Neural cell (in vitro differentiated cells): ENCODE data around the gene BRD7. TPM values are rescaled to one million over a fixed set of nuclear protein-coding genes. Genes with fewer than 3 reads are reported as not detected.

Experiments used
- H2AFZ ChIP-seq: fragments of 200-600, 300-800 bp; sonication (generic), shearing (Covaris generic); 2 replicates; pipeline ENCODE4 v1.6.0; 2014; ENCODE audit warnings: low read depth, mild to moderate bottlenecking, antibody characterized with exemption, low read length, moderate library complexity
- H3F3A ChIP-seq: fragments of 200-600 bp; shearing (Covaris generic); 2 replicates; pipeline ENCODE4 v1.6.1; 2016; ENCODE audit warnings: mild to moderate bottlenecking, moderate library complexity, mixed read lengths, antibody characterized with exemption, low read length; ENCODE audit not compliant: insufficient read depth, poor library complexity, severe bottlenecking
- H3K27ac ChIP-seq: fragments of 200-600, 300-800 bp; sonication (generic), shearing (Covaris generic); 2 replicates; pipeline ENCODE4 v1.5.1; 2014; ENCODE audit warnings: mild to moderate bottlenecking, low read length, moderate library complexity
- H3K27me3 ChIP-seq: fragments of 300-800, 200-600 bp; sonication (generic), shearing (Covaris generic); 2 replicates; pipeline ENCODE4 v1.6.0; 2014; ENCODE audit warnings: mild to moderate bottlenecking, low read depth, low read length, moderate library complexity; ENCODE audit not compliant: insufficient read depth
- H3K36me3 ChIP-seq: fragments of 300-800, 200-600 bp; sonication (generic), shearing (Covaris generic); 2 replicates; pipeline ENCODE4 v1.5.1; 2014; ENCODE audit warnings: mild to moderate bottlenecking, antibody characterized with exemption, low read length, moderate library complexity; ENCODE audit not compliant: insufficient read depth
- H3K4me2 ChIP-seq: fragments of 300-800, 200-600 bp; sonication (generic), shearing (Covaris generic); 2 replicates; pipeline ENCODE4 v1.6.0; 2014; ENCODE audit warnings: mild to moderate bottlenecking, low read length
- H3K4me3 ChIP-seq: fragments of 300-800, 200-600 bp; sonication (generic), shearing (Covaris generic); 2 replicates; pipeline ENCODE4 v1.5.1; 2014; ENCODE audit warnings: mild to moderate bottlenecking, low read length, moderate library complexity
- H3K79me2 ChIP-seq: fragments of 200-600 bp; shearing (Covaris generic); replicated peaks from 2 replicates; pipeline ENCODE4 v1.6.0; 2014; ENCODE audit warnings: mild to moderate bottlenecking, low read length, moderate library complexity; ENCODE audit not compliant: insufficient read depth
- H3K9ac ChIP-seq: fragments of 300-800, 200-600 bp; sonication (generic), shearing (Covaris generic); 2 replicates; pipeline ENCODE4 v1.6.1; 2016; ENCODE audit warnings: mild to moderate bottlenecking, low read length, mixed read lengths
- H3K9me2 ChIP-seq: fragments of 200-600 bp; shearing (Covaris generic); 2 replicates; pipeline ENCODE4 v1.6.1; 2016; ENCODE audit warnings: mild to moderate bottlenecking, low read length, mixed read lengths; ENCODE audit not compliant: insufficient read depth
- H3K9me3 ChIP-seq: fragments of 200-600, 300-800 bp; sonication (generic), shearing (Covaris generic); 2 replicates; pipeline ENCODE4 v1.6.1; 2016; ENCODE audit warnings: mild to moderate bottlenecking, mixed run types, low read length, moderate library complexity, mixed read lengths
- H4K20me1 ChIP-seq: fragments of 200-600 bp; shearing (Covaris generic); 2 replicates; pipeline ENCODE4 v1.6.1; 2016; ENCODE audit warnings: mild to moderate bottlenecking, mixed run types; ENCODE audit not compliant: insufficient read depth
- EP300 ChIP-seq: fragments of 450-650 bp; conservative IDR thresholded peaks from 2 replicates; pipeline ENCODE4 v1.6.1; 2014; ENCODE audit warnings: antibody characterized with exemption, mild to moderate bottlenecking, moderate library complexity; ENCODE audit not compliant: poor library complexity, severe bottlenecking
- EZH2 ChIP-seq: fragments of 200-600, 300-800 bp; shearing (Covaris generic), sonication (generic); IDR thresholded peaks from 2 replicates; pipeline ENCODE4 v1.6.1; 2014; ENCODE audit warnings: antibody characterized with exemption, low read length, borderline replicate concordance, mild to moderate bottlenecking; ENCODE audit not compliant: insufficient read depth, poor library complexity, severe bottlenecking
- MXI1 ChIP-seq: fragments of 450-650 bp; conservative IDR thresholded peaks from 2 replicates; pipeline ENCODE4 v1.6.1; 2014; ENCODE audit warnings: antibody characterized with exemption, mild to moderate bottlenecking; ENCODE audit not compliant: poor library complexity, severe bottlenecking
- POLR2AphosphoS5 ChIP-seq: IDR thresholded peaks from 2 replicates; pipeline ENCODE4 v1.6.1; 2012
- RAD21 ChIP-seq: fragments of 450-650 bp; conservative IDR thresholded peaks from 2 replicates; pipeline ENCODE4 v1.6.1; 2014; ENCODE audit warnings: antibody characterized with exemption, mild to moderate bottlenecking, moderate library complexity
- REST ChIP-seq: IDR thresholded peaks from 2 replicates; pipeline ENCODE4 v1.6.1; 2012; ENCODE audit warnings: borderline replicate concordance
- SMC3 ChIP-seq: fragments of 450-650 bp; conservative IDR thresholded peaks from 2 replicates; pipeline ENCODE4 v1.6.1; 2014; ENCODE audit warnings: antibody characterized with exemption, mild to moderate bottlenecking, moderate library complexity; ENCODE audit not compliant: poor library complexity
- TAF1 ChIP-seq: IDR thresholded peaks from 2 replicates; pipeline ENCODE4 v1.6.1; 2012; ENCODE audit warnings: low read depth
- polyA plus RNA-seq: library from polyadenylated mRNA; depleted of rRNA; stranded (reverse); fragments of >200 nt; gene quantifications from 2 replicates; pipeline ENCODE4 v1.2.3, GENCODE V29; 2014
- TF ChIP-seq, protein P1 (sequence below): fragments of 450-650 bp; IDR thresholded peaks from 2 replicates; pipeline ENCODE4 v1.5.1; 2014; ENCODE audit warnings: antibody characterized with exemption, mild to moderate bottlenecking, moderate library complexity; ENCODE audit not compliant: poor library complexity, severe bottlenecking

BRD7 gene
- polyA plus RNA-seq, 1 donor from 2014 or later = 57.2 TPM

GRCh38 chr16:50303605-50304466 lies 65.0 kb downstream of the BRD7 start:
- H3K9me3 ChIP-seq = no peaks in the 10 kb centered on the region
- H3K36me3 ChIP-seq = no peaks in the 10 kb centered on the region
- H3K27me3 ChIP-seq = no peaks in the 10 kb centered on the region
- no peak overlapping the region for H3K4me2 ChIP-seq
- H3K79me2 ChIP-seq = no peaks in the 10 kb centered on the region
- no peak for TF ChIP-seq TAF1
- TF ChIP-seq MXI1 = no peak
- TF ChIP-seq REST = no peak
- no peak for TF ChIP-seq RAD21
- no peak overlapping the region for H2AFZ ChIP-seq
- no peak overlapping the region for H3K9ac ChIP-seq
- H3K27ac ChIP-seq = no peak overlapping the region
- H4K20me1 ChIP-seq = no peaks in the 10 kb centered on the region
- no peak overlapping the region for H3K4me3 ChIP-seq
- no peaks in the 10 kb centered on the region for H3K9me2 ChIP-seq
- no peaks in the 10 kb centered on the region for H3F3A ChIP-seq

DNA sequence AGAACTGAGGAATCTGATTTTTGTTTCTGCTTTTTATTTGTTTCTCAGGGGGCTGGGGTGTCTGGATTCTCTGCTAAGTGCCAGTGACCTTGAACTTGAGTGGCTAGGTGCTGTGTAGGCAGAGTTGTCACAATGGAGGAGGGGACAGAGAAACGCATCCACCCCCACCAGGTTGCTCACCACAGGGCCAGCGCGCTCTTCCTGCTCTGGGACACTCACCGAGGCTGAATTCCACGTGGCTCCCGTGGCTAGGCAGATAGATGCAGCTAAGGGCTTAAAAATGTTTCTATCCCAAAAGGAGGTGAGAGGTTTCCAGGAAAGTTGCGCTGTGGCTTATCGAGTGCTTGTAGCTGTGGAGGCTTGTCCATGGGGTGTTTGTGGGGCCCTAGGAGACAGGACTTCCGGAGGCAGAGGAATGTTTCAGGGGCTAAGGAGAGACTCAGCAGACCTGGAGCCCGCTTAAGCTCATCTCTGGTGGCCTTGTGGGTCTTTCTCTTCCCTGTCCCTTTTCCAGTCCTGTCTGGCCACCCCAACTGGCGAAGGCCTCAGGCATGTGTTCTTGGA lies 65.7 kb downstream of the BRD7 start:
- Histone ChIP-seq H3F3A (no peaks in the 10 kb centered on the region), H4K20me1 (no peaks in the 10 kb centered on the region), H3K27me3 (no peaks in the 10 kb centered on the region), H2AFZ (no peak overlapping the region), H3K79me2 (no peaks in the 10 kb centered on the region), H3K27ac (no peak overlapping the region), H3K9me2 (no peaks in the 10 kb centered on the region), H3K4me3 (no peak overlapping the region), H3K9ac (no peak overlapping the region), H3K9me3 (no peaks in the 10 kb centered on the region), H3K4me2 (no peak overlapping the region), H3K36me3 (no peaks in the 10 kb centered on the region)
- TF ChIP-seq, protein P1, sequence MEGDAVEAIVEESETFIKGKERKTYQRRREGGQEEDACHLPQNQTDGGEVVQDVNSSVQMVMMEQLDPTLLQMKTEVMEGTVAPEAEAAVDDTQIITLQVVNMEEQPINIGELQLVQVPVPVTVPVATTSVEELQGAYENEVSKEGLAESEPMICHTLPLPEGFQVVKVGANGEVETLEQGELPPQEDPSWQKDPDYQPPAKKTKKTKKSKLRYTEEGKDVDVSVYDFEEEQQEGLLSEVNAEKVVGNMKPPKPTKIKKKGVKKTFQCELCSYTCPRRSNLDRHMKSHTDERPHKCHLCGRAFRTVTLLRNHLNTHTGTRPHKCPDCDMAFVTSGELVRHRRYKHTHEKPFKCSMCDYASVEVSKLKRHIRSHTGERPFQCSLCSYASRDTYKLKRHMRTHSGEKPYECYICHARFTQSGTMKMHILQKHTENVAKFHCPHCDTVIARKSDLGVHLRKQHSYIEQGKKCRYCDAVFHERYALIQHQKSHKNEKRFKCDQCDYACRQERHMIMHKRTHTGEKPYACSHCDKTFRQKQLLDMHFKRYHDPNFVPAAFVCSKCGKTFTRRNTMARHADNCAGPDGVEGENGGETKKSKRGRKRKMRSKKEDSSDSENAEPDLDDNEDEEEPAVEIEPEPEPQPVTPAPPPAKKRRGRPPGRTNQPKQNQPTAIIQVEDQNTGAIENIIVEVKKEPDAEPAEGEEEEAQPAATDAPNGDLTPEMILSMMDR = no peak
- TF ChIP-seq MXI1 (no peak), EP300 (no peak), REST (no peak), RAD21 (no peak), SMC3 (no peak), EZH2 (no peak), POLR2AphosphoS5 (no peak), TAF1 (no peak)
